SU-DHL-6 (cell line): ENCODE measurements around the gene SLC25A29.

Source experiments
- CTCF ChIP-seq: fragments of 200-600 bp; sonication (generic); IDR thresholded peaks from one replicate; pipeline ENCODE4 v1.5.1; 2017; ENCODE audit warnings: antibody characterized with exemption, mild to moderate bottlenecking, low read length, moderate library complexity; ENCODE audit not compliant: insufficient read depth, poor library complexity, severe bottlenecking
- EZH2phosphoT487 ChIP-seq: fragments of 200-600 bp; sonication (generic), shearing (Covaris generic); conservative IDR thresholded peaks from 2 replicates; pipeline ENCODE4 v1.6.1; 2018; ENCODE audit warnings: mild to moderate bottlenecking, antibody characterized with exemption, low read length, moderate library complexity, mixed read lengths

DNA sequence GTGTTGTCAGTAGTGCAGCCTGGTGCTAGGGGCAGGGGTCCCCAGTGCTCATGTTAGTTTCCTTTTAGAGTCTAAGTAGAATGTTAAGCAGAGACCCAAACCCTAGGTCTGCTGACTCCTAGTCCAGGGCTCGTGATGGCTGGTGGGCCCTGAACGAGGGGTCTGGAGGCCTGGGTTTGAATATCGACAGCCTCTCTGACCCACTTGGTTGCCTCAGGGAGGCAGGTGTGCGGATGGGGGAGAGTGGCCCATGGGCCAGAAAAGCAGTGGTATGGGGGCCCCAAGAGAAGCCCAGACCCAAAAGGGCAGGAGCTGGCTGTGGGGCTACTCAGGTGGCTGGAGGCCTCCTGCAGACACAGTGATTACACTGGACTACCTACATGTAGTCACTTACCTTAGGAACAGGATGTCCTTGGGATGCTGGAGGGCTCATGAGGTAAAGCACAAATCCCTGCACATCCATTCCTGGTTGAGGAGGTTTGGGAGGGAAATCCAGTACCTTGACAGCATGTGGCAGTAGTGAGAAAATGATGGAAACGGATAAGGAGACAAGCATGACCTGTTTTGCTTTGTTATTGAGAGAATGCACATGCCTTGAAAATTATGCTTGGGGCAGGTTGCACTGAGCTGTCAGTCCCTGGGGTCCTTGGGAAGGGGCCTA, 1.7 kb upstream of the SLC25A29 start:
- TF ChIP-seq CTCF, result no peak
- no peak for TF ChIP-seq EZH2phosphoT487
